B cell (primary cell): Measurements from ENCODE around the gene DOCK3. TPM values are rescaled to one million over a fixed set of nuclear protein-coding genes. Genes with fewer than 3 reads are reported as not detected.

ENCODE experiments used
- ATAC-seq: fragments of 200-7000 bp; cut with Tn5 transposase; one replicate; pipeline ENCODE4 v1.10.0; 2021; ENCODE audit warnings: low read depth, mild to moderate bottlenecking, moderate number of reproducible peaks, moderate library complexity
- CTCF ChIA-PET: fragments of 350-600 bp; sonication (Branson Sonifier 250); formaldehyde crosslinking; loops from one replicate; lab custom pipeline; 2021; ENCODE audit warnings: antibody characterized with exemption, inconsistent platforms; lab: Charles Lee
- POLR2A ChIA-PET: fragments of 350-600 bp; sonication (Branson Sonifier 250); formaldehyde crosslinking; loops from one replicate; lab custom pipeline; 2021; ENCODE audit warnings: antibody characterized with exemption; lab: Charles Lee
- DNase-seq: peaks from one replicate; pipeline ENCODE4 v3.0.0; 2013
- H2AFZ ChIP-seq: 2 replicates; pipeline ENCODE4 v1.6.1; 2012; ENCODE audit warnings: mild to moderate bottlenecking, low read depth, low read length; ENCODE audit not compliant: insufficient read depth, poor library complexity, severe bottlenecking
- H3K27ac ChIP-seq, 2 donors: 1 replicate in 1 of 2; 2 replicates in 1 of 2; pipeline ENCODE4 v1.5.1; 2012 to 2013; ENCODE audit warnings: low read length in 2 of 2, mild to moderate bottlenecking in 2 of 2, moderate library complexity in 1 of 2
- H3K27me3 ChIP-seq, 4 experiments: fragments of 200-600 bp in 1 of 4; sonication (generic) in 1 of 4; replicated peaks in 1 of 4; 1 replicate in 2 of 4; 2 replicates in 2 of 4; pipeline versions ENCODE4 v1.6.1 to v1.7.0; 2013 to 2016; ENCODE audit warnings: low read length in 3 of 4, mild to moderate bottlenecking in 2 of 4, mixed read lengths in 1 of 4, moderate library complexity in 1 of 4; ENCODE audit not compliant: insufficient read depth in 4 of 4, control insufficient read depth in 3 of 4; ENCODE audit errors: control extremely low read depth in 1 of 4
- H3K36me3 ChIP-seq, 2 experiments: replicated peaks in 1 of 2; 1 replicate in 1 of 2; 2 replicates in 1 of 2; pipeline versions ENCODE4 v1.6.1 to v1.7.1; 2013; ENCODE audit warnings: low read length in 1 of 2; ENCODE audit not compliant: insufficient read depth in 2 of 2, control insufficient read depth in 1 of 2; ENCODE audit errors: control extremely low read depth in 1 of 2, extremely low read depth in 1 of 2
- H3K4me1 ChIP-seq, 2 donors: fragments of 200-600 bp in 1 of 2; sonication (generic) in 1 of 2; 1 replicate in 1 of 2; 2 replicates in 1 of 2; pipeline versions ENCODE4 v1.5.1 to v1.6.1; 2013 to 2017; ENCODE audit warnings: low read length in 2 of 2; ENCODE audit not compliant: control insufficient read depth in 2 of 2, insufficient read depth in 2 of 2
- H3K4me2 ChIP-seq: replicated peaks from 2 replicates; pipeline ENCODE3; 2012; ENCODE audit warnings: mild to moderate bottlenecking, low read depth, low read length; ENCODE audit not compliant: poor library complexity, severe bottlenecking
- H3K4me3 ChIP-seq, 5 experiments: fragments of 200-600 bp in 1 of 5; sonication (generic) in 1 of 5; 1 replicate in 3 of 5; 2 replicates in 2 of 5; pipeline versions ENCODE4 v1.5.1 to v1.7.0; 2011 to 2016; ENCODE audit warnings: low read length in 4 of 5, mild to moderate bottlenecking in 4 of 5, low read depth in 2 of 5, control low read depth in 1 of 5, moderate library complexity in 1 of 5; ENCODE audit not compliant: insufficient read depth in 1 of 5; ENCODE audit errors: control extremely low read depth in 1 of 5, extremely low read depth in 1 of 5
- H3K79me2 ChIP-seq: fragments of 200-600 bp; sonication (generic); one replicate; pipeline ENCODE4 v1.6.0; 2016; ENCODE audit warnings: low read length; ENCODE audit not compliant: control insufficient read depth, insufficient read depth
- H3K9ac ChIP-seq: fragments of 200-600 bp; sonication (generic); 2 replicates; pipeline ENCODE4 v1.6.1; 2017; ENCODE audit warnings: mild to moderate bottlenecking, low read length, moderate library complexity
- H3K9me3 ChIP-seq, 3 donors: one replicate each; pipeline versions ENCODE4 v1.6.1 to v1.7.1; 2013; ENCODE audit warnings: low read length in 2 of 3; ENCODE audit not compliant: control insufficient read depth in 2 of 3, insufficient read depth in 1 of 3; ENCODE audit errors: control extremely low read depth in 1 of 3
- H4K20me1 ChIP-seq: 2 replicates; pipeline ENCODE4 v1.6.0; 2012; ENCODE audit warnings: mild to moderate bottlenecking, low read length; ENCODE audit not compliant: insufficient read depth, control insufficient read depth, poor library complexity, severe bottlenecking
- H3K27ac Mint-ChIP-seq: one replicate; pipeline ENCODE4 v1.8.0; 2021; ENCODE audit warnings: mixed read lengths
- H3K27me3 Mint-ChIP-seq: one replicate; pipeline ENCODE4 v1.8.0; 2021; ENCODE audit warnings: mixed read lengths
- H3K4me1 Mint-ChIP-seq: one replicate; pipeline ENCODE4 v1.8.0; 2021; ENCODE audit warnings: mixed read lengths
- H3K4me3 Mint-ChIP-seq: one replicate; pipeline ENCODE4 v1.8.0; 2021; ENCODE audit warnings: mixed read lengths
- H3K9me3 Mint-ChIP-seq: one replicate; pipeline ENCODE4 v1.8.0; 2022; ENCODE audit warnings: mixed read lengths; ENCODE audit not compliant: insufficient read depth
- CTCF ChIP-seq: fragments of 200-600 bp; IDR thresholded peaks from one replicate; pipeline ENCODE4 v1.8.0; 2022; ENCODE audit warnings: antibody characterized with exemption, mild to moderate bottlenecking
- EZH2 ChIP-seq: IDR thresholded peaks from 2 replicates; pipeline ENCODE4 v1.6.1; 2012; ENCODE audit warnings: borderline replicate concordance, low read depth, mild to moderate bottlenecking, moderate library complexity, low read length; ENCODE audit not compliant: insufficient read depth, poor library complexity, severe bottlenecking
- WGBS: methylation state at CpG from one replicate; pipeline ENCODE4 v1.1.5; 2013; ENCODE audit warnings: missing lambda C conversion rate; ENCODE audit not compliant: insufficient coverage; 5-methylcytosine and 5-hydroxymethylcytosine counted together
- intact Hi-C: fragments of 100-400 bp; cut with micrococcal nuclease; formaldehyde crosslinking; loops from one replicate; pipeline ENCODE4 v1.10.0; 2022
- polyA plus RNA-seq: library from polyadenylated mRNA; depleted of rRNA; stranded (reverse); fragments of >200 nt; gene quantifications from 2 replicates; pipeline ENCODE4 v1.2.3, GENCODE V29; 2012
- total RNA-seq, 2 donors: library from RNA; stranded (reverse); fragments of 120-200 nt in 1 of 2; gene quantifications; 1 replicate in 1 of 2; 2 replicates in 1 of 2; pipeline versions ENCODE4 v1.2.3 to v1.2.4, GENCODE V29; 2013 to 2022

Gene DOCK3
- total and polyA plus RNA-seq, 2 donors (not counting 1 experiment from before 2014, with no cell fraction given): 0.06 to 0.30 TPM

DNA sequence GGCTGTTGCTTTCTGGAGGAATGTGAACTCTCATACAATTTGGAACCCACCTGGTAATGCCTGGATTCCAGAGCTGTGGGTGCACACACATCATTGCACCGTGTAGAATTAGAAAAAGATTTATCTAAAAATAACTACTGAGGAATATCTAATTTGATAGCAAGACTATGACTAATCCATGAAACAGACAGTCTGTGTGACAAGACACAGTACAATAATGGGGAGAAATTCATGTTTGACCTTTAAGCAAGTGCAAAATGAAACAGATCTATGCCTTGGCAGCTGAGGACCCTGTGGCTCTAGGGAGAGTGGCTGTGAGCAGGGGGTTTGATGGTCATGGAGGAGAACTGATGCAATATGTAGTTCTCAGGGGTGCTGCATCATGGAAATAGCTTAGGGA lies 7.9 kb upstream of the DOCK3 start:
- ATAC-seq: no peak
- no peaks in the 10 kb centered on the region for H3K4me1 Mint-ChIP-seq
- H3K4me1 ChIP-seq: no peaks in the 10 kb centered on the region
- H3K27me3 ChIP-seq: peaks cover 0 to 4% (median 0%) of the 10 kb centered on the region in 4 experiments
- no peak overlapping the region for H2AFZ ChIP-seq
- DNase-seq: no peak
- H3K9me3 Mint-ChIP-seq: no peaks in the 10 kb centered on the region
- no peak overlapping the region for H3K27ac ChIP-seq
- POLR2A ChIA-PET: no interaction called here
- H3K9me3 ChIP-seq: no peaks in the 10 kb centered on the region
- no peaks in the 10 kb centered on the region for H4K20me1 ChIP-seq
- H3K79me2 ChIP-seq: no peaks in the 10 kb centered on the region
- H3K9ac ChIP-seq: no peak overlapping the region
- H3K4me2 ChIP-seq: no peak overlapping the region
- TF ChIP-seq EZH2 (no peak), CTCF (no peak)
- CTCF ChIA-PET: interaction anchor here (1.5 kb wide), 1 partner anchor 14 kb away, joined by 5 read pairs; no protein-coding TSS in a partner anchor
- no peak overlapping the region for H3K4me3 Mint-ChIP-seq
- H3K27ac Mint-ChIP-seq: no peak overlapping the region
- H3K36me3 ChIP-seq: no peaks in the 10 kb centered on the region
- H3K4me3 ChIP-seq: no peak overlapping the region
- peaks cover 10% of the 10 kb centered on the region for H3K27me3 Mint-ChIP-seq
- WGBS: no CpG with 5 or more reads among the region's 1 CpG
- intact Hi-C loops: no loop called here

- intact Hi-C loops: no loop called here
- Histone ChIP-seq H3K27me3 (peaks cover 0 to 31% (median 14%) of the 10 kb centered on the region in 4 experiments), H3K4me3 (no peak overlapping the region), H2AFZ (no peak overlapping the region), H3K4me2 (no peak overlapping the region), H4K20me1 (no peaks in the 10 kb centered on the region), H3K36me3 (no peaks in the 10 kb centered on the region), H3K27ac (no peak overlapping the region), H3K9ac (no peak overlapping the region), H3K9me3 (no peaks in the 10 kb centered on the region), H3K79me2 (no peaks in the 10 kb centered on the region), H3K4me1 (peaks cover 3 to 12% of the 10 kb centered on the region in 2 donors)
- Mint-ChIP-seq H3K4me3 (no peak overlapping the region), H3K9me3 (no peaks in the 10 kb centered on the region), H3K27ac (no peak overlapping the region), H3K4me1 (peaks cover 9% of the 10 kb centered on the region), H3K27me3 (peaks cover 38% of the 10 kb centered on the region)
- ATAC-seq (no peak), DNase-seq (no peak)
- ChIA-PET CTCF (interaction anchor here (1.0 kb wide), 1 partner anchor 20 kb away, joined by 3 read pairs; no protein-coding TSS in a partner anchor), POLR2A (no interaction called here)
- WGBS: 83% methylated on average over 3 of the region's 4 CpGs
- TF ChIP-seq EZH2: no peak
- TF ChIP-seq CTCF: no peak
These were observed 3.4 kb upstream of the DOCK3 start for GRCh38 chr3:50671331-50671730.
